ENCODE results near the gene KLHL10. TPM values are rescaled to one million over a fixed set of nuclear protein-coding genes. Genes with fewer than 3 reads are reported as not detected.

Gene KLHL10
- total RNA-seq, 1 donor from 2014 or later = not detected

GRCh38 chr17:41814195-41814594, 23.4 kb upstream of the KLHL10 start:
- intact Hi-C loops (cut with micrococcal nuclease) = no loop called here
- Mint-ChIP-seq H3K36me3 (ENCODE audit: low read depth) (no peaks in the 10 kb centered on the region), H3K4me1 (peaks cover 15% of the 10 kb centered on the region), H3K27ac (no peak overlapping the region), H3K27me3 (peaks cover 9% of the 10 kb centered on the region), H3K4me3 (no peak overlapping the region), H3K9me3 (no peaks in the 10 kb centered on the region)
- TF ChIP-seq, protein P1, sequence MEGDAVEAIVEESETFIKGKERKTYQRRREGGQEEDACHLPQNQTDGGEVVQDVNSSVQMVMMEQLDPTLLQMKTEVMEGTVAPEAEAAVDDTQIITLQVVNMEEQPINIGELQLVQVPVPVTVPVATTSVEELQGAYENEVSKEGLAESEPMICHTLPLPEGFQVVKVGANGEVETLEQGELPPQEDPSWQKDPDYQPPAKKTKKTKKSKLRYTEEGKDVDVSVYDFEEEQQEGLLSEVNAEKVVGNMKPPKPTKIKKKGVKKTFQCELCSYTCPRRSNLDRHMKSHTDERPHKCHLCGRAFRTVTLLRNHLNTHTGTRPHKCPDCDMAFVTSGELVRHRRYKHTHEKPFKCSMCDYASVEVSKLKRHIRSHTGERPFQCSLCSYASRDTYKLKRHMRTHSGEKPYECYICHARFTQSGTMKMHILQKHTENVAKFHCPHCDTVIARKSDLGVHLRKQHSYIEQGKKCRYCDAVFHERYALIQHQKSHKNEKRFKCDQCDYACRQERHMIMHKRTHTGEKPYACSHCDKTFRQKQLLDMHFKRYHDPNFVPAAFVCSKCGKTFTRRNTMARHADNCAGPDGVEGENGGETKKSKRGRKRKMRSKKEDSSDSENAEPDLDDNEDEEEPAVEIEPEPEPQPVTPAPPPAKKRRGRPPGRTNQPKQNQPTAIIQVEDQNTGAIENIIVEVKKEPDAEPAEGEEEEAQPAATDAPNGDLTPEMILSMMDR (IDR thresholded peaks at IDR 0.05) = no peak
- POLR2A ChIA-PET = no interaction called here
- CTCF ChIA-PET = no interaction called here
- ATAC-seq (ENCODE audit: low read depth) (no peak), DNase-seq (no peak)

DNA sequence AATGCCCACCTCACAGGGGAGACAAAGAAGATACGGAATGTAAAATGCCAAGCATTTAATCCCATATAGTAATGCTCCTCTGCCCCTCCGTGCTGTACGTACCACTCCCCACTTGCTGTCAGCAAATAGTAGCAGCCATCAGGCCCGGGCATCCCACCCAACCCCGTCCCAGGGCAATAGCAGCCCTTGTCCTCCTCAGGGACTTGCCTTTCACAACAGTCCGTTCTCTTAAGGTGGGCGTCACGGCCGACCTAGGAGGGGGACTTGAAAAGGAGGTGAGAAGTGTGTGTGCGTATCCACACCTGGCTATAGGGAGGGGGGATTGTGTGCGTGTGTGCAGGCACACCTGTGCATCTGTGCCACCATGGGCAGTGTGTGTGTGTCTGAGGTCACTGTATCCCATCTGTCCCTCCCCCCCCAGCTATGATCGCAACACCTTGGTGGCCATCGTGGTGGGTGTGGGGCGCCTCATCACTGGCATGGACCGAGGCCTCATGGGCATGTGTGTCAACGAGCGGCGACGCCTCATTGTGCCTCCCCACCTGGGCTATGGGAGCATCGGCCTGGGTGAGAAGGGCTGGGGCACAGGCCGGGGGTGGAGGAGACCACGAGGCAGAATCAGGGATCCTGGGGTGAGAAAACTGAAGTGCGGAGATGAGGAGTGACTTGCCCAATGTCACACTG, 20.8 kb upstream of the KLHL10 start:
- TF ChIP-seq, protein P1 (IDR thresholded peaks at IDR 0.05) = no peak
- intact Hi-C loops (cut with micrococcal nuclease) = no loop called here
- ChIA-PET CTCF (no interaction called here), POLR2A (no interaction called here)
- Mint-ChIP-seq H3K27me3 (peaks cover 6% of the 10 kb centered on the region), H3K36me3 (ENCODE audit: low read depth) (no peaks in the 10 kb centered on the region), H3K9me3 (no peaks in the 10 kb centered on the region), H3K4me3 (no peak overlapping the region), H3K27ac (no peak overlapping the region), H3K4me1 (peaks cover 12% of the 10 kb centered on the region)
- ATAC-seq (ENCODE audit: low read depth) = no peak
- no peak for DNase-seq

DNA sequence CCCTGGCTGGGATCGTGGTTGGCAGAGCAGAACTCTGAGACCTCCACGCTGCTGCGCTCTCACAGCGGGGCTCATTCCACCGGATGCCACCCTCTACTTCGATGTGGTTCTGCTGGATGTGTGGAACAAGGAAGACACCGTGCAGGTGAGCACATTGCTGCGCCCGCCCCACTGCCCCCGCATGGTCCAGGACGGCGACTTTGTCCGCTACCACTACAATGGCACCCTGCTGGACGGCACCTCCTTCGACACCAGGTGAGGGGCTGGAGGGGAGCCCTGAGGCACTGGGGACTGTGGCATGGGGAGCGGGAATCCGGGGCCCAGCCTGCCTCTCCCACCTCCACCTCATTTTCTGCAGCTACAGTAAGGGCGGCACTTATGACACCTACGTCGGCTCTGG, 19.6 kb upstream of the KLHL10 start:
- no peak overlapping the region for H3K4me3 Mint-ChIP-seq
- H3K27ac Mint-ChIP-seq = no peak overlapping the region
- TF ChIP-seq, protein P1 (IDR thresholded peaks at IDR 0.05) = no peak
- intact Hi-C loops (cut with micrococcal nuclease) = no loop called here
- ChIA-PET POLR2A (interaction anchor here (0.6 to 0.8 kb wide), 3 partner anchors 47 to 148 kb away, joined by 3 to 11 read pairs (median 4); no protein-coding TSS in a partner anchor), CTCF (no interaction called here)
- H3K4me1 Mint-ChIP-seq = peaks cover 3% of the 10 kb centered on the region
- no peaks in the 10 kb centered on the region for H3K9me3 Mint-ChIP-seq
- ATAC-seq (ENCODE audit: low read depth) (no peak), DNase-seq (no peak)
- H3K27me3 Mint-ChIP-seq = peaks cover 3% of the 10 kb centered on the region
- H3K36me3 Mint-ChIP-seq (ENCODE audit: low read depth) = no peaks in the 10 kb centered on the region

DNA sequence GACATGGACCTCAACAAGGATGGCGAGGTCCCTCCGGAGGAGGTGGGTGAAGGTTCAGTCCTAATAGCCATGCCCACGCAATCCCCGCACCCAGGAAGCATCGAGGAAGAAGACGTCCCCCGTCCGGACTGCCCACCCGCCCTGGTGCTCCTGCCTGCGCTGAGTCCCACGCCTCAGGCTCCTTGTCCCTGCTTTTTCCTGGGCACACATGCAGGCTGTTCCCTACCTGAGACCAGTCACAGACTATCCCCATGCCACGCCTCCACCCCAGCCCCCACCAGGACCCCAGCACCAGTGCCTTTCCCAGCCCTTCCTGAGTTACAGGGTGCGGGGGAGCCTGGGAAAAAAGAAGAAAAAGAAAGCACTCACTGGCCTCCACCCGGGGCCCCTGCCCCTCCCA, 15.8 kb upstream of the KLHL10 start:
- H3K4me1 Mint-ChIP-seq = no peaks in the 10 kb centered on the region
- ChIA-PET POLR2A (no interaction called here), CTCF (no interaction called here)
- TF ChIP-seq, protein P1 (IDR thresholded peaks at IDR 0.05) = no peak
- H3K27me3 Mint-ChIP-seq = no peaks in the 10 kb centered on the region
- ATAC-seq (ENCODE audit: low read depth) (no peak), DNase-seq (no peak)
- no peak overlapping the region for H3K27ac Mint-ChIP-seq
- peaks cover 16% of the 10 kb centered on the region for H3K36me3 Mint-ChIP-seq (ENCODE audit: low read depth)
- H3K9me3 Mint-ChIP-seq = no peaks in the 10 kb centered on the region
- intact Hi-C loops (cut with micrococcal nuclease) = no loop called here
- no peak overlapping the region for H3K4me3 Mint-ChIP-seq

DNA sequence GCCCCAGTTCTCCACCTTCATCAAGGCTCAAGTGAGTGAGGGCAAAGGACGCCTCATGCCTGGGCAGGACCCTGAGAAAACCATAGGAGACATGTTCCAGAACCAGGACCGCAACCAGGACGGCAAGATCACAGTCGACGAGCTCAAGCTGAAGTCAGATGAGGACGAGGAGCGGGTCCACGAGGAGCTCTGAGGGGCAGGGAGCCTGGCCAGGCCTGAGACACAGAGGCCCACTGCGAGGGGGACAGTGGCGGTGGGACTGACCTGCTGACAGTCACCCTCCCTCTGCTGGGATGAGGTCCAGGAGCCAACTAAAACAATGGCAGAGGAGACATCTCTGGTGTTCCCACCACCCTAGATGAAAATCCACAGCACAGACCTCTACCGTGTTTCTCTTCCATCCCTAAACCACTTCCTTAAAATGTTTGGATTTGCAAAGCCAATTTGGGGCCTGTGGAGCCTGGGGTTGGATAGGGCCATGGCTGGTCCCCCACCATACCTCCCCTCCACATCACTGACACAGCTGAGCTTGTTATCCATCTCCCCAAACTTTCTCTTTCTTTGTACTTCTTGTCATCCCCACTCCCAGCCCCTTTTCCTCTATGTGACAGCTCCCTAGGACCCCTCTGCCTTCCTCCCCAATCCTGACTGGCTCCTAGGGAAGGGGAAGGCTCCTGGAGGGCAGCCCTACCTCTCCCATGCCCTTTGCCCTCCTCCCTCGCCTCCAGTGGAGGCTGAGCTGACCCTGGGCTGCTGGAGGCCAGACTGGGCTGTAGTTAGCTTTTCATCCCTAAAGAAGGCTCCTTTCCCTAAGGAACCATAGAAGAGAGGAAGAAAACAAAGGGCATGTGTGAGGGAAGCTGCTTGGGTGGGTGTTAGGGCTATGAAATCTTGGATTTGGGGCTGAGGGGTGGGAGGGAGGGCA, 15.1 kb upstream of the KLHL10 start:
- TF ChIP-seq, protein P1 (IDR thresholded peaks at IDR 0.05) = no peak
- Mint-ChIP-seq H3K27ac (no peak overlapping the region), H3K27me3 (no peaks in the 10 kb centered on the region), H3K9me3 (no peaks in the 10 kb centered on the region), H3K36me3 (ENCODE audit: low read depth) (peaks cover 19% of the 10 kb centered on the region), H3K4me1 (no peaks in the 10 kb centered on the region), H3K4me3 (no peak overlapping the region)
- DNase-seq (no peak), ATAC-seq (ENCODE audit: low read depth) (no peak)
- ChIA-PET POLR2A (interaction anchor here (1.0 kb wide), 1 partner anchor 43 kb away, joined by 4 read pairs; the partner anchor contains the start of gene KLHL11), CTCF (no interaction called here)
- intact Hi-C loops (cut with micrococcal nuclease) = no loop called here
